ENCODE data around the gene ZNF831.

DNA sequence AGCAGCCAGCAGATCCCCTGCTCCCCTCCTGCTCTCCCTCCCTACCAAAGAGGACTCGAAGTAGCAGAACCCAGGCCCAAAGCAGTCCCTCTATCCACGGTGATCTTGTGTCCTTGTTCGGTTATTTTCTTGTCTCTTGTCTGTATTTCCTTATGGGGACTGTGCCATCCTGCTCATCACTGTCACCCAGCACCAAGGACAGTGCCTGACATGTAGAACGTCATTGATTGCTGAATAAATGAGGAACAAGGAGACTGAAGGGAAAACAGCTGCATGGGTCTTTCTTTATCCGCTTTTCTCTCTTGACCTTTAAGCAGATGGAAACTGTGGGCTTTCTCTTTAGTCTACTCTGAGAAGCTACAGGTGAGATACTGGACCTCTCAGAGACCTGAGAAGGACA is 29.4 kb upstream of the ZNF831 start:
- TF ChIP-seq, protein P1, sequence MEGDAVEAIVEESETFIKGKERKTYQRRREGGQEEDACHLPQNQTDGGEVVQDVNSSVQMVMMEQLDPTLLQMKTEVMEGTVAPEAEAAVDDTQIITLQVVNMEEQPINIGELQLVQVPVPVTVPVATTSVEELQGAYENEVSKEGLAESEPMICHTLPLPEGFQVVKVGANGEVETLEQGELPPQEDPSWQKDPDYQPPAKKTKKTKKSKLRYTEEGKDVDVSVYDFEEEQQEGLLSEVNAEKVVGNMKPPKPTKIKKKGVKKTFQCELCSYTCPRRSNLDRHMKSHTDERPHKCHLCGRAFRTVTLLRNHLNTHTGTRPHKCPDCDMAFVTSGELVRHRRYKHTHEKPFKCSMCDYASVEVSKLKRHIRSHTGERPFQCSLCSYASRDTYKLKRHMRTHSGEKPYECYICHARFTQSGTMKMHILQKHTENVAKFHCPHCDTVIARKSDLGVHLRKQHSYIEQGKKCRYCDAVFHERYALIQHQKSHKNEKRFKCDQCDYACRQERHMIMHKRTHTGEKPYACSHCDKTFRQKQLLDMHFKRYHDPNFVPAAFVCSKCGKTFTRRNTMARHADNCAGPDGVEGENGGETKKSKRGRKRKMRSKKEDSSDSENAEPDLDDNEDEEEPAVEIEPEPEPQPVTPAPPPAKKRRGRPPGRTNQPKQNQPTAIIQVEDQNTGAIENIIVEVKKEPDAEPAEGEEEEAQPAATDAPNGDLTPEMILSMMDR (IDR thresholded peaks at IDR 0.05) = no peak
- TF ChIP-seq POLR2A (IDR thresholded peaks at IDR 0.05) = no peak
- no peak for TF ChIP-seq POLR2AphosphoS5 (IDR thresholded peaks at IDR 0.05)

Measured in suprapubic skin (tissue), 4 donors.